ENCODE results near the gene TFF3.

DNA sequence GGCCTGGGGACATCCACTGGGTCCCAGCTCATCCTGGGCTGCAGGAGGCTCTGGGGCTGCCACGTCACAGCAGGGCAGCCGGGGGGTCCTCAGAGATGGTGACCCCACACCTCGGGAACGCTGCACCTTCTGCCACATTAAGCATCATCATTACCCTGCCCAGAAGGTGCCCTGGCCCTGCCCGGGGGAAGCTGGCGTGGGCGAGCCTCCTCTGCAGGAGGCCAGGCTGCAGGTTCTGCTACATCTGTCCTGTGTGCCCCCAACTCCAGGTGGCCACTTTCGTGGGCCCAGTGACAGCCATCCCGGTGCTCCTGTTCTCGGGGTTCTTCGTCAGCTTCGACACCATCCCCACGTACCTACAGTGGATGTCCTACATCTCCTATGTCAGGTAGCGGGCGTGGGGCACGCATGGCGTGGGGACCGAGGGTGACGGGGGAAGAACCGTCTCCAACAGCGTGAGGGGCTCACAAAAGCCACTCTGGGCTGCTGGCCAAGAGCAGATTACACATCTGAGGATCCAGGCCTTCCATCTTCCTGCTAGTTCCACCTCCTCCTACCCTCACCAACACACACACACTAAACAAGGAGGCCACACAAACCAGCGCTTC lies 20.8 kb downstream of the TFF3 start:
- TF ChIP-seq EZH2 (IDR thresholded peaks at IDR 0.05; ENCODE audit: low read depth), result no peak
- TF ChIP-seq, protein P1, sequence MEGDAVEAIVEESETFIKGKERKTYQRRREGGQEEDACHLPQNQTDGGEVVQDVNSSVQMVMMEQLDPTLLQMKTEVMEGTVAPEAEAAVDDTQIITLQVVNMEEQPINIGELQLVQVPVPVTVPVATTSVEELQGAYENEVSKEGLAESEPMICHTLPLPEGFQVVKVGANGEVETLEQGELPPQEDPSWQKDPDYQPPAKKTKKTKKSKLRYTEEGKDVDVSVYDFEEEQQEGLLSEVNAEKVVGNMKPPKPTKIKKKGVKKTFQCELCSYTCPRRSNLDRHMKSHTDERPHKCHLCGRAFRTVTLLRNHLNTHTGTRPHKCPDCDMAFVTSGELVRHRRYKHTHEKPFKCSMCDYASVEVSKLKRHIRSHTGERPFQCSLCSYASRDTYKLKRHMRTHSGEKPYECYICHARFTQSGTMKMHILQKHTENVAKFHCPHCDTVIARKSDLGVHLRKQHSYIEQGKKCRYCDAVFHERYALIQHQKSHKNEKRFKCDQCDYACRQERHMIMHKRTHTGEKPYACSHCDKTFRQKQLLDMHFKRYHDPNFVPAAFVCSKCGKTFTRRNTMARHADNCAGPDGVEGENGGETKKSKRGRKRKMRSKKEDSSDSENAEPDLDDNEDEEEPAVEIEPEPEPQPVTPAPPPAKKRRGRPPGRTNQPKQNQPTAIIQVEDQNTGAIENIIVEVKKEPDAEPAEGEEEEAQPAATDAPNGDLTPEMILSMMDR (conservative IDR thresholded peaks at IDR 0.05), result no peak
